Loucy (cell line): Measurements from ENCODE around the gene PNMA8B.

ENCODE experiments used
- H2AFZ ChIP-seq: fragments of 200-600 bp; sonication (generic); 2 replicates; pipeline ENCODE4 v1.6.0; 2016; ENCODE audit warnings: antibody characterized with exemption, mild to moderate bottlenecking, low read length, moderate library complexity
- H3F3A ChIP-seq: fragments of 200-600 bp; 2 replicates; pipeline ENCODE4 v1.6.0; 2016; ENCODE audit warnings: antibody characterized with exemption, low read depth, mild to moderate bottlenecking
- H3K27me3 ChIP-seq: fragments of 200-600 bp; sonication (generic); 2 replicates; pipeline ENCODE4 v1.6.1; 2014; ENCODE audit warnings: low read length, mild to moderate bottlenecking; ENCODE audit not compliant: insufficient read depth, poor library complexity, severe bottlenecking
- H3K36me3 ChIP-seq: fragments of 200-600 bp; sonication (generic); 2 replicates; pipeline ENCODE4 v1.6.1; 2016; ENCODE audit warnings: low read length; ENCODE audit not compliant: insufficient read depth
- H3K4me1 ChIP-seq: fragments of 200-600 bp; sonication (generic); 2 replicates; pipeline ENCODE4 v1.5.1; 2014; ENCODE audit warnings: low read length, mild to moderate bottlenecking; ENCODE audit not compliant: insufficient read depth, poor library complexity, severe bottlenecking
- H3K4me2 ChIP-seq: fragments of 200-600 bp; sonication (generic); 2 replicates; pipeline ENCODE4 v1.6.0; 2014; ENCODE audit warnings: antibody characterized with exemption, low read length, low read depth, mild to moderate bottlenecking; ENCODE audit not compliant: poor library complexity, severe bottlenecking
- H3K4me3 ChIP-seq: fragments of 200-600 bp; sonication (generic); 2 replicates; pipeline ENCODE4 v1.5.1; 2014; ENCODE audit warnings: low read length, mild to moderate bottlenecking, mixed read lengths; ENCODE audit not compliant: poor library complexity, severe bottlenecking
- H3K79me2 ChIP-seq: fragments of 200-600 bp; sonication (generic); 2 replicates; pipeline ENCODE4 v1.6.1; 2014; ENCODE audit warnings: low read length; ENCODE audit not compliant: insufficient read depth
- H3K9ac ChIP-seq: fragments of 200-600 bp; sonication (generic); 2 replicates; pipeline ENCODE4 v1.6.0; 2014; ENCODE audit warnings: mild to moderate bottlenecking, low read depth, low read length, moderate library complexity; ENCODE audit not compliant: poor library complexity, severe bottlenecking
- H3K9me2 ChIP-seq: fragments of 200-600 bp; sonication (generic); replicated peaks from 2 replicates; pipeline ENCODE4 v1.6.1; 2016; ENCODE audit warnings: low read depth, low read length, mixed read lengths
- H3K9me3 ChIP-seq: fragments of 200-600 bp; sonication (generic); 2 replicates; pipeline ENCODE4 v1.6.1; 2014; ENCODE audit warnings: mild to moderate bottlenecking, antibody characterized with exemption, low read length, low read depth; ENCODE audit not compliant: insufficient read depth
- H4K20me1 ChIP-seq: fragments of 200-600 bp; sonication (generic); 2 replicates; pipeline ENCODE4 v1.6.0; 2014; ENCODE audit warnings: antibody characterized with exemption, low read length, mild to moderate bottlenecking; ENCODE audit not compliant: insufficient read depth, poor library complexity, severe bottlenecking
- CTCF ChIP-seq: fragments of 200-600 bp; sonication (generic); conservative IDR thresholded peaks from 2 replicates; pipeline ENCODE4 v1.5.1; 2014; ENCODE audit warnings: mild to moderate bottlenecking, antibody characterized with exemption, low read length
- EZH2phosphoT487 ChIP-seq: fragments of 200-600 bp; IDR thresholded peaks from 2 replicates; pipeline ENCODE4 v1.6.1; 2018; ENCODE audit warnings: antibody characterized with exemption, mild to moderate bottlenecking, moderate library complexity, borderline replicate concordance

Gene PNMA8B

GRCh38 chr19:46488551-46488950 lies 7.1 kb downstream of the PNMA8B start:
- H4K20me1 ChIP-seq: no peaks in the 10 kb centered on the region
- no peak overlapping the region for H3K9ac ChIP-seq
- H3K4me3 ChIP-seq: no peak overlapping the region
- no peaks in the 10 kb centered on the region for H3K79me2 ChIP-seq
- no peaks in the 10 kb centered on the region for H3K9me3 ChIP-seq
- H2AFZ ChIP-seq: peak overlapping the region; percentile 36; the same call in 1 of the 2 replicates
- no peaks in the 10 kb centered on the region for H3K9me2 ChIP-seq
- H3K36me3 ChIP-seq: no peaks in the 10 kb centered on the region
- no peaks in the 10 kb centered on the region for H3K27me3 ChIP-seq
- no peak overlapping the region for H3K4me2 ChIP-seq
- H3F3A ChIP-seq: no peaks in the 10 kb centered on the region
- TF ChIP-seq EZH2phosphoT487: no peak
- TF ChIP-seq CTCF: no peak
- H3K4me1 ChIP-seq: no peaks in the 10 kb centered on the region

- Histone ChIP-seq H2AFZ (0 out of 2 replicates have a peak overlapping the region, but pooled peaks have one; percentile 25), H3K4me2 (no peak overlapping the region), H3K27me3 (no peaks in the 10 kb centered on the region), H3K79me2 (no peaks in the 10 kb centered on the region), H3K4me1 (no peaks in the 10 kb centered on the region), H3F3A (no peaks in the 10 kb centered on the region), H3K9me2 (no peaks in the 10 kb centered on the region), H3K4me3 (no peak overlapping the region), H3K9me3 (no peaks in the 10 kb centered on the region), H4K20me1 (no peaks in the 10 kb centered on the region), H3K36me3 (no peaks in the 10 kb centered on the region), H3K9ac (no peak overlapping the region)
- TF ChIP-seq CTCF: peak; percentile 87
- no peak for TF ChIP-seq EZH2phosphoT487
Observed at GRCh38 chr19:46487802-46488445, 7.7 kb downstream of the PNMA8B start.

GRCh38 chr19:46487178-46487801 lies 8.4 kb downstream of the PNMA8B start:
- H3K9ac ChIP-seq: no peak overlapping the region
- 0 out of 2 replicates have a peak overlapping the region, but pooled peaks have one; percentile 25 for H2AFZ ChIP-seq

More at GRCh38 chr19:46487178-46487801, 8.4 kb downstream of the PNMA8B start:
- Histone ChIP-seq H3K9me2 (no peaks in the 10 kb centered on the region), H3K27me3 (no peaks in the 10 kb centered on the region), H3K4me3 (no peak overlapping the region), H3K79me2 (no peaks in the 10 kb centered on the region), H4K20me1 (no peaks in the 10 kb centered on the region), H3K36me3 (no peaks in the 10 kb centered on the region), H3K4me2 (no peak overlapping the region), H3K4me1 (no peaks in the 10 kb centered on the region), H3F3A (no peaks in the 10 kb centered on the region), H3K9me3 (no peaks in the 10 kb centered on the region)
- TF ChIP-seq EZH2phosphoT487: no peak
- no peak for TF ChIP-seq CTCF
